GM10248 (cell line): ENCODE measurements around the gene PAPSS2.

ENCODE experiments used
- CTCF ChIA-PET: fragments of 300-600 bp; sonication (Branson Sonifier 250); formaldehyde crosslinking; extraction: SDS; loops from one replicate; lab custom pipeline; 2021; ENCODE audit warnings: antibody characterized with exemption; lab: Yijun Ruan, JAX
- POLR2A ChIA-PET: fragments of 350-650 bp; sonication (Branson Sonifier 250); formaldehyde crosslinking; extraction: SDS; loops from one replicate; lab custom pipeline; 2020; ENCODE audit warnings: antibody characterized with exemption; lab: Yijun Ruan, JAX
- DNase-seq: peaks from one replicate; pipeline ENCODE4 v3.0.0; 2012; ENCODE audit errors: extremely low spot score
- TF ChIP-seq, protein P1 (sequence below): IDR thresholded peaks from 2 replicates; pipeline ENCODE4 v1.5.1; 2012; ENCODE audit warnings: mild to moderate bottlenecking, low read depth; ENCODE audit errors: extremely low read depth, missing control alignments, control extremely low read depth

PAPSS2 gene

DNA sequence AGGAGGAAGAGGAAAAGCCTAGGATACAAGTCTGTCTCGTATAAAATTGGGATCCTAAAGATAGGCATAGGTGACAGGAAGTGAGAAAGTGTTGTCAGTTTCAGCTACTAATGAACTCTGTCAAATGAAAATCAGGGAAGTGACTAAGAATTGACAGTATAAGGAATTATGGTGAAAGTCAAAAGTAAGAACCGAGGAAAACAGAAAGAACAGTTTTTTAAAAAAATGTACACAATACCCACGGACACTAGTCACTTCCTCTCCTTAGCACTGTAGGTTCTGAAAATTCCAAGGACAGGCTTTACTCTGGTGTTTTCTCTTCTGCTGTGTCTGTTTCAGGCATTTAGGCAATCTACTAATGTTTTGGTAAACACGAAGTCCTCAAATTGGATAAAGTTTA lies 116.1 kb downstream of the PAPSS2 start:
- TF ChIP-seq, protein P1, sequence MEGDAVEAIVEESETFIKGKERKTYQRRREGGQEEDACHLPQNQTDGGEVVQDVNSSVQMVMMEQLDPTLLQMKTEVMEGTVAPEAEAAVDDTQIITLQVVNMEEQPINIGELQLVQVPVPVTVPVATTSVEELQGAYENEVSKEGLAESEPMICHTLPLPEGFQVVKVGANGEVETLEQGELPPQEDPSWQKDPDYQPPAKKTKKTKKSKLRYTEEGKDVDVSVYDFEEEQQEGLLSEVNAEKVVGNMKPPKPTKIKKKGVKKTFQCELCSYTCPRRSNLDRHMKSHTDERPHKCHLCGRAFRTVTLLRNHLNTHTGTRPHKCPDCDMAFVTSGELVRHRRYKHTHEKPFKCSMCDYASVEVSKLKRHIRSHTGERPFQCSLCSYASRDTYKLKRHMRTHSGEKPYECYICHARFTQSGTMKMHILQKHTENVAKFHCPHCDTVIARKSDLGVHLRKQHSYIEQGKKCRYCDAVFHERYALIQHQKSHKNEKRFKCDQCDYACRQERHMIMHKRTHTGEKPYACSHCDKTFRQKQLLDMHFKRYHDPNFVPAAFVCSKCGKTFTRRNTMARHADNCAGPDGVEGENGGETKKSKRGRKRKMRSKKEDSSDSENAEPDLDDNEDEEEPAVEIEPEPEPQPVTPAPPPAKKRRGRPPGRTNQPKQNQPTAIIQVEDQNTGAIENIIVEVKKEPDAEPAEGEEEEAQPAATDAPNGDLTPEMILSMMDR: no peak
- ChIA-PET CTCF (interaction anchor here (1.4 to 1.8 kb wide), 3 partner anchors 8 to 20 kb away, joined by 3 to 6 read pairs (median 4); no protein-coding TSS in a partner anchor), POLR2A (interaction anchor here (0.6 kb wide), 1 partner anchor 65 kb away, joined by 3 read pairs; no protein-coding TSS in a partner anchor)
- DNase-seq: no peak

DNA sequence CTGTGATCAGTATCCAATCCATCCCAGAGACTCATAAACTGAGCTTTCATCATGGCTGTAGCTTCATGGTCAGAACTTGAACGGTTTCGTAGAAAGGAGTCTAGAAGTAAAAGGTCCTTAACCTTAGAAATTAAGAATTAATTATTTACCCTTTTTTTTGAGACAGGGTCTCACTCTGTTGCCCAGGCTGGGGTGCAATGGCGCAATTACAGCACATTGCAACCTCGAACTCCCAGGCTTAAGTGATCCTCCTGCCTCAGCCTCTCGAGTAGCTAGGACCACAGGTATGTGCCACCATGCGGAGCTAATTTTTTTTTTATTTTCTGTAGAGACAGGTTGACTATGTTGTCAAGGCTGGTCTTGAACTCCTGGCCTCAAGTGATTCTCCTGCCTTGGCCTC lies 116.7 kb downstream of the PAPSS2 start:
- ChIA-PET POLR2A (no interaction called here), CTCF (interaction anchor here (1.4 to 1.5 kb wide), 2 partner anchors 10 to 19 kb away, joined by 3 to 6 read pairs; no protein-coding TSS in a partner anchor)
- no peak for DNase-seq
- TF ChIP-seq, protein P1: no peak

DNA sequence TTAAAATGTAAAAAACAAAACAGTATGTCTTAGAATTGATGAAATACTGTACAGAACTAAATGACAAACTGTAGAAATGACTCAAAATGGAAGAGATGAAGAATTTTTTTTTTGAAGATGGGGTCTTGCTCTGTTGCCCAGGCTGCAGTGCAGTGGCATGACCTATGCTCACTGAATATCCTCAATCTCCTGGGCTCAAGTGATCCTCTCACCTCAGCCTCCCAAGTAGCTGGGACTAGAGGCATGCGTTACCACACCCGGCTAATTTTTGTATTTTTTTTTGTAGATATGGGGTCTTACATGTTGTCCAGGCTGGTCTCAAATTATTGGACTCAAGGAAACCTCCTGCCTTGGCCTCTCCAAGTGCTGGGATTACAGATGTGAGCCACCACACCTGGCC lies 121.9 kb downstream of the PAPSS2 start:
- CTCF ChIA-PET: no interaction called here
- POLR2A ChIA-PET: no interaction called here
- TF ChIP-seq, protein P1: no peak
- no peak for DNase-seq

DNA sequence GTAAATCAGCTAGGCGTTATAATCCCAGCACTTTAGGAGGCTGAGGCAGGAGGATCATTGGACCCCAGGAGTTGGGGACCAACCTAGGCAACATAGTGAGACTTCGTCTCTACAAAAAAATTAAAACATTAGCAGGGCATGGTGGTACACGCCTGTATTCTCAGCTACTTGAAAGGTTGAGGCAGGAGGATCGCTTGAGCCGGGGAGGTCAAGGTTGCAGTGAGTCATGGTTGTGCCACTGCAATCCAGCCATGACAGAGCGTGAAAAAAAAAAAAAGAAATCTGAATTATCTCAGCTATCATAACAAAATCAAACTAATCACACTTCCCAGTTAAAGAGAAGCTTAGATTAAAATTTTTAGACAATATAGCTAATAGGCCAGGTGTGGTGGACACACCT lies 123.0 kb downstream of the PAPSS2 start:
- TF ChIP-seq, protein P1: no peak
- ChIA-PET POLR2A (no interaction called here), CTCF (interaction anchor here (1.0 to 1.9 kb wide), 5 partner anchors 10 to 46 kb away, joined by 3 to 7 read pairs (median 5); no protein-coding TSS in a partner anchor)
- no peak for DNase-seq

DNA sequence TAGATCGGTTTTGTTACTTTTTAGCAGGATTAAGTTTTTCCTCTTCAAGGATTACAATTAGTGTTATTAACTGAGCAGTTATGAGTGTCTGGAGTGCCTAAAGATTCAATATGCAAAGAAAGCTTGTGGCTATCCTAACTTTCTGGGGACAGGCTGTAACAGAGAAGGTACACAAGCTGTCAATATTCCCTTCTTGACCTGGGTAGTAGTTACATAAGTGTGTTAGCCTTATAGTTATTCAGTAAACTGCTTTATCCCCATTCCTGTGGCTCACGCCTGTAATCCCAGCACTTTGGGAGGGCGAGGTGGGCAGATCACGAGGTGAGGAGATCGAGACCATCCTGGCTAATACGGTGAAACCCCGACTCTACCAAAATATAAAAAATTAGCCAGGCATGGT lies 126.7 kb downstream of the PAPSS2 start:
- POLR2A ChIA-PET: no interaction called here
- CTCF ChIA-PET: interaction anchor here (0.6 to 1.9 kb wide), 3 partner anchors 10 to 129 kb away, joined by 3 to 6 read pairs (median 6); no protein-coding TSS in a partner anchor

DNA sequence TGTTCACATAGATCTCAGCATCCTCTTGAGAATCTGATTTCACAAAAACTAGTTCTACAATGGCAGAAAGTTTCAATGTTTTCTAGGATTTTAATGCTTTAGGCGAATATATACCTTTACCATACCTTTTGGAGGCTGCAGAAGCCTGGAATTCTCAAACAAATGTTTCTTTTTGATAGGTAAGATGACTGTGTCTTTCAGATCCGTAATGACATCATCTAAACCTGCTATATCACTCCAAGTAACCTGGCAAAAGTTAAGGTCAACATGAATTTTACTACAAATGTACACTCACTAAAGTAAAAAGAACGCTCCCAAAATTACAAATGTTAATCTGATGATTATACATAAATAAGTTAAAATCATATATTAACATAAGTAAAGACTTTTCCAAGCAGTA lies 130.5 kb downstream of the PAPSS2 start:
- TF ChIP-seq, protein P1: no peak
- no peak for DNase-seq
- POLR2A ChIA-PET: no interaction called here
- CTCF ChIA-PET: interaction anchor here (2.1 kb wide), 1 partner anchor 17 kb away, joined by 5 read pairs; no protein-coding TSS in a partner anchor

More for the DNA sequence above, 126.7 kb downstream of the PAPSS2 start:
- DNase-seq: no peak
- TF ChIP-seq, protein P1: no peak
